Loucy (cell line): ENCODE data around the gene RPS6KA4.

Experiments
- H2AFZ ChIP-seq: fragments of 200-600 bp; sonication (generic); 2 replicates; pipeline ENCODE4 v1.6.0; 2016; ENCODE audit warnings: antibody characterized with exemption, mild to moderate bottlenecking, low read length, moderate library complexity
- H3F3A ChIP-seq: fragments of 200-600 bp; 2 replicates; pipeline ENCODE4 v1.6.0; 2016; ENCODE audit warnings: antibody characterized with exemption, low read depth, mild to moderate bottlenecking
- H3K27me3 ChIP-seq: fragments of 200-600 bp; sonication (generic); 2 replicates; pipeline ENCODE4 v1.6.1; 2014; ENCODE audit warnings: low read length, mild to moderate bottlenecking; ENCODE audit not compliant: insufficient read depth, poor library complexity, severe bottlenecking
- H3K36me3 ChIP-seq: fragments of 200-600 bp; sonication (generic); 2 replicates; pipeline ENCODE4 v1.6.1; 2016; ENCODE audit warnings: low read length; ENCODE audit not compliant: insufficient read depth
- H3K4me1 ChIP-seq: fragments of 200-600 bp; sonication (generic); 2 replicates; pipeline ENCODE4 v1.5.1; 2014; ENCODE audit warnings: low read length, mild to moderate bottlenecking; ENCODE audit not compliant: insufficient read depth, poor library complexity, severe bottlenecking
- H3K4me2 ChIP-seq: fragments of 200-600 bp; sonication (generic); 2 replicates; pipeline ENCODE4 v1.6.0; 2014; ENCODE audit warnings: antibody characterized with exemption, low read length, low read depth, mild to moderate bottlenecking; ENCODE audit not compliant: poor library complexity, severe bottlenecking
- H3K4me3 ChIP-seq: fragments of 200-600 bp; sonication (generic); 2 replicates; pipeline ENCODE4 v1.5.1; 2014; ENCODE audit warnings: low read length, mild to moderate bottlenecking, mixed read lengths; ENCODE audit not compliant: poor library complexity, severe bottlenecking
- H3K79me2 ChIP-seq: fragments of 200-600 bp; sonication (generic); 2 replicates; pipeline ENCODE4 v1.6.1; 2014; ENCODE audit warnings: low read length; ENCODE audit not compliant: insufficient read depth
- H3K9ac ChIP-seq: fragments of 200-600 bp; sonication (generic); 2 replicates; pipeline ENCODE4 v1.6.0; 2014; ENCODE audit warnings: mild to moderate bottlenecking, low read depth, low read length, moderate library complexity; ENCODE audit not compliant: poor library complexity, severe bottlenecking
- H3K9me2 ChIP-seq: fragments of 200-600 bp; sonication (generic); replicated peaks from 2 replicates; pipeline ENCODE4 v1.6.1; 2016; ENCODE audit warnings: low read depth, low read length, mixed read lengths
- H3K9me3 ChIP-seq: fragments of 200-600 bp; sonication (generic); 2 replicates; pipeline ENCODE4 v1.6.1; 2014; ENCODE audit warnings: mild to moderate bottlenecking, antibody characterized with exemption, low read length, low read depth; ENCODE audit not compliant: insufficient read depth
- H4K20me1 ChIP-seq: fragments of 200-600 bp; sonication (generic); 2 replicates; pipeline ENCODE4 v1.6.0; 2014; ENCODE audit warnings: antibody characterized with exemption, low read length, mild to moderate bottlenecking; ENCODE audit not compliant: insufficient read depth, poor library complexity, severe bottlenecking
- CTCF ChIP-seq: fragments of 200-600 bp; sonication (generic); conservative IDR thresholded peaks from 2 replicates; pipeline ENCODE4 v1.5.1; 2014; ENCODE audit warnings: mild to moderate bottlenecking, antibody characterized with exemption, low read length
- EZH2phosphoT487 ChIP-seq: fragments of 200-600 bp; IDR thresholded peaks from 2 replicates; pipeline ENCODE4 v1.6.1; 2018; ENCODE audit warnings: antibody characterized with exemption, mild to moderate bottlenecking, moderate library complexity, borderline replicate concordance

The RPS6KA4 gene

GRCh38 chr11:64406221-64406946, 47.4 kb downstream of the RPS6KA4 start:
- H3K4me3 ChIP-seq: no peak overlapping the region
- no peaks in the 10 kb centered on the region for H3K9me3 ChIP-seq
- no peaks in the 10 kb centered on the region for H3K9me2 ChIP-seq
- H3K9ac ChIP-seq: no peak overlapping the region
- H3K79me2 ChIP-seq: no peaks in the 10 kb centered on the region
- H2AFZ ChIP-seq: no peak overlapping the region
- no peaks in the 10 kb centered on the region for H3K36me3 ChIP-seq
- no peak for TF ChIP-seq EZH2phosphoT487
- TF ChIP-seq CTCF: no peak
- no peaks in the 10 kb centered on the region for H3K27me3 ChIP-seq
- H4K20me1 ChIP-seq: no peaks in the 10 kb centered on the region
- H3K4me2 ChIP-seq: no peak overlapping the region
- H3K4me1 ChIP-seq: no peaks in the 10 kb centered on the region
- H3F3A ChIP-seq: no peaks in the 10 kb centered on the region

GRCh38 chr11:64407221-64407620, 48.3 kb downstream of the RPS6KA4 start:
- Histone ChIP-seq H3K36me3 (no peaks in the 10 kb centered on the region), H3K27me3 (no peaks in the 10 kb centered on the region), H3K9me3 (no peaks in the 10 kb centered on the region), H3K4me1 (no peaks in the 10 kb centered on the region), H3K4me2 (no peak overlapping the region), H3K79me2 (no peaks in the 10 kb centered on the region), H3K9me2 (no peaks in the 10 kb centered on the region), H2AFZ (no peak overlapping the region), H3K4me3 (no peak overlapping the region), H3F3A (no peaks in the 10 kb centered on the region), H3K9ac (no peak overlapping the region), H4K20me1 (no peaks in the 10 kb centered on the region)
- TF ChIP-seq EZH2phosphoT487: no peak
- no peak for TF ChIP-seq CTCF

- Histone ChIP-seq H3K79me2 (no peaks in the 10 kb centered on the region), H3K4me1 (no peaks in the 10 kb centered on the region), H3K4me2 (no peak overlapping the region), H4K20me1 (no peaks in the 10 kb centered on the region), H3K4me3 (no peak overlapping the region), H3K27me3 (no peaks in the 10 kb centered on the region), H3F3A (no peaks in the 10 kb centered on the region), H3K9ac (no peak overlapping the region), H3K9me3 (no peaks in the 10 kb centered on the region), H3K9me2 (no peaks in the 10 kb centered on the region), H3K36me3 (no peaks in the 10 kb centered on the region), H2AFZ (no peak overlapping the region)
- TF ChIP-seq EZH2phosphoT487: no peak
- TF ChIP-seq CTCF: no peak
Observed at GRCh38 chr11:64407630-64408029, 48.7 kb downstream of the RPS6KA4 start.
